Activated CD4-positive, alpha-beta T cell treated with anti-CD3 and anti-CD28 coated beads, Interleukin-2, Interleukin-6, amounts not matched to agents 100 ng/mL and 50 ng/mL, durations not matched to agents 16 hours and 8 hours (primary cell): ENCODE results near the gene GSK3A.
"Not testable (repeated sequence)": the region's sequence is repeated elsewhere in the genome, so short reads cannot be mapped to it uniquely, and the experiment has no call there.

ENCODE experiments used
- DNase-seq: peaks from one replicate; pipeline ENCODE4 v3.0.0-alpha.2; 2020

GSK3A gene

DNA sequence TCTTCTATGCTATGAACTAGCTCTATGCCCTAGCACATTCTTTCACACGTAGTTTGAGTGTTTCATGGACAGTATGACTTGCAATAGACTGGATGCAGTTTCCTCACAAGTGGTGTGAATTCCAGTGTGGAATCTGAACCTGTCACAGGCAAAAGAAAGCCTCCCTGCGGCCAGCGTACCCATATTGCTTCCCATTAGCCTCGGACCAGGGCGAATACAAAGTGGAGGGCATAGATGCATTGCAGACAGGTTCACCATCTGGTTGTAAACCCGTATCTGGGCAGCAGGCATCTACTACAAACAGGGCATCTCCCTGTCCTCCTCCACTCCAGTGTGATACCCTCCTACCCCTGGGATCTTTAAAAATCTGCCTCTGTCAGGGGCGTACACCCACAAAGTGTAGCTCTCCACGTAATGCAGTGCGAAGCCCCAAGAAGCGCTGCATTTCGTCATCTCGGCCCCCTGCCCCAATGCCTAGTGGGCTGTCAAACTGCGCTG lies 25.3 kb upstream of the GSK3A start:
- DNase-seq, result no peak

- not testable (repeated sequence) for DNase-seq
Measured at GRCh38 chr19:42266928-42267603, 24.7 kb upstream of the GSK3A start.

DNA sequence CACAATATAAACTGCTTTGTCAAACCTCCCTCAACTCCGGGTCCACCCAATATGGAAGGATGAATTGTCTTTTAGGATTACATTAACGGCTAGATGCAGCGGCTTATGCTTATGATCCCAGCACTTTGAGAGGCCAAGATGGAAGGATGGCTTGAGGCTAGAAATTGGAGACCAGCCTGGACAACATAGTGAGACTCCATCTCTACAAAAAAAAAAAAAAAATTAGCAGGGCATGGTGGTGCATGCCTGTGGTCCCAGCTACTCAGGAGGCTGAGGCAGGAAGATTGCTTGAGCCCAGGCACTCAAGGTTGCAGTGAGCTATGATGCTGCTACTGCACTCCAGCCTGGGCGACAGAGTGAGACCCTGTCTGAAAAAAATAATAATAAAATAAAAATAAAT lies 23.7 kb upstream of the GSK3A start:
- not testable (repeated sequence) for DNase-seq

DNA sequence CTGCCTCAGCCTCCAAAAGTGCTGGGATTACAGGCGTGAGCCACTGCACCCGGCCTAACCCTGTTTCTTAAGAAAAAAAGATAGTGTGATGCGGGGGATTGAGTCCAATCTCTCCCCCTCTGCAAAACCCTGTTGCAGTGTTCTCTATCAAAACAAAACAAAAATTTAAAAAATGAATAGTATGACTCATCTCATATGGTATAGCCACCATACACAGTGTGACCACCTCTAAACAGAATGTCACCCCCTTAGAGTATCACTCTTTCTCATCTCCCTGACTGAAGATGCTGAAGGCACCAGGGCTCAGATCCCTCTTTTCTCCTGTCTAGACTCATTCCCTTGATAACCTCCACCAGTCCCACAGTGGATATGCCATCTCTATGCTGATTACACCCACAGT lies 19.4 kb upstream of the GSK3A start:
- no peak for DNase-seq

- not testable (repeated sequence) for DNase-seq
Measured at GRCh38 chr19:42257842-42258241, 15.4 kb upstream of the GSK3A start.

DNA sequence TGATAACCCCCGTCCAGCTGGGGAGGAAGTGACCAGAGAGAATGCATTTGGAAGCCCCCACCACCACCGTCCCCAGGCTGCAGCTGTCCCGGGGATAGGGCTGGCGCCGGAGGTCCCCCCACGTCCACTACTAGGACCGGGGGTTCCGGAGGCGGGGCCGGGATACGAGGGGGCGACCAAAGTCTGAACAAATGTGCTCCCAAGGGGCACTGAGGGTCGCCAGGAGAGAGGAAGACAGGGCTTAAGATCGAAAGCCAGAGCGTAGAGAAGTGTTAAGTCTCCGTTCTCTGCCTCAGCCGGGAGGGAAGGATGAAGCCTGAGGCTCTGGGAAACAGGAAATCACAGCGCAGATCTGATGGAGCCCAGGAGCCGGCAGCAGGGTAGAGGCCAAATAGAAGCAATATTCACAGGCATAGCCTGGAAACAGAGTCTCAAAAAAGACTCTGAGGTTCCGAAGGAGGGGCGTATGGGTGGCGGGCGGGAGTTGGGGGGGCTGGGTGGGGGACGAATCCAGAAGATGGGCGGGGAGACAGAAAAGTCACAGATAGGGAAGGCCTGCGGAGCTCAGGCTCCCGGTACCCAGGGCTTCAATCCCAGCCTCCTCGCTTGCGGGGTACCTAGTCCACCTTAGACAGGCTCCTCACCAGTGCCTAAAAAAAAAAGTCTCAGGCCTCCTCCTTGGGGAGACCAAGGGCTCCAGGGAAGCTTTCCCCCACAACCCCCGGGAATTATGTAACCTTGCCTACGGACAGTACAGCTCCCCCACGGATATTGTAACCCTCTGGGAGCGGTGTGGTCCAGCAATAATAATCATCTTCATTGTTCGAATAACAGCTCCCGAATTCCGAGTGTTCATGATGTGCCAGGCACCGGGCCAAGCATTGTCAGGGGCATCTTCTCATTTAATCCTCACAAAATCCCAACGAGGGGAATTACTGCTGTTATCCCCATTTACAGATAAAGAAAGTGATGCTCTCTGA lies 13.7 kb upstream of the GSK3A start:
- DNase-seq, result no peak

GRCh38 chr19:42254850-42255765 lies 12.7 kb upstream of the GSK3A start, which contains the start of gene ERF:
Gene ERF, minus strand, starts transcription at chr19:42255128. Its CDS starts 129 bp downstream, at chr19:42254999.
- DNase-seq, result peak; percentile 96

DNA sequence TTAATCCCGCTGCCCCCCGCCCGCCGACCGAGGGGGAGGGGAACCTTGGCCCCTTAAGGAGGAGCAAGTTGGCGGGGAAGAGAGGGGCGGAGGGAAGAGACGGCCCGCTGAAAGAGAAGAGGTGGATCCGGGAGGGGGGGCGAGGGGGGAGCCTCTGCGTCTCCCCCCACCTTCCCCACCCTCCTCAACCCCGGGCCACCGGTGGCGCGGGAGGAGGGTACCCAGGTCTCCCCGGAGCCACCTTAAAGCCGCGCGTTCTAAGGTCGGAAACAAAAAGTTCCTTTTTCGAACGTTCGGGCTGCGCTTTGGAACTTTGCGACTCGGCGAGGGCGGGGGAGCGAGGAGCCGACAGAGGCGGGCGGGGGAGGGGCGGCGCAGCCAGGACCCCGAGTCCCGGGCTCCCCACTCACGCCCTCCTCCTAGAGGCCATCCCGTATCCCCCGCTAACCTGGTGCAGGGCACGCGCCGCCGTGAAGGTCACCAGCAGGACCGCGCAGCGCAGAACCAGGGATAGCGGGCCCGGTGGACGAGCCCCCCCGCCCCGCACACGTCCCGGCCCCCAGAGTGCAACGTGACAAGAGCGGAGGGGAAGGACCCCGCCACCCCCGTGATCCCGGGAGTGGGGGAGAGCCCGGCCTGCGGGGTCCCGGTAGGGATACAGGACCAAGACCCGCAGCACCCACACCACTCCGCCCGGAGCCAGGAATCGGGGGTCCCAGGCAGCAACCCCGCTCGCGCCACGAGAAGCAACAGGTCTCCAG lies 11.9 kb upstream of the GSK3A start:
- DNase-seq, result peak; percentile 79

DNA sequence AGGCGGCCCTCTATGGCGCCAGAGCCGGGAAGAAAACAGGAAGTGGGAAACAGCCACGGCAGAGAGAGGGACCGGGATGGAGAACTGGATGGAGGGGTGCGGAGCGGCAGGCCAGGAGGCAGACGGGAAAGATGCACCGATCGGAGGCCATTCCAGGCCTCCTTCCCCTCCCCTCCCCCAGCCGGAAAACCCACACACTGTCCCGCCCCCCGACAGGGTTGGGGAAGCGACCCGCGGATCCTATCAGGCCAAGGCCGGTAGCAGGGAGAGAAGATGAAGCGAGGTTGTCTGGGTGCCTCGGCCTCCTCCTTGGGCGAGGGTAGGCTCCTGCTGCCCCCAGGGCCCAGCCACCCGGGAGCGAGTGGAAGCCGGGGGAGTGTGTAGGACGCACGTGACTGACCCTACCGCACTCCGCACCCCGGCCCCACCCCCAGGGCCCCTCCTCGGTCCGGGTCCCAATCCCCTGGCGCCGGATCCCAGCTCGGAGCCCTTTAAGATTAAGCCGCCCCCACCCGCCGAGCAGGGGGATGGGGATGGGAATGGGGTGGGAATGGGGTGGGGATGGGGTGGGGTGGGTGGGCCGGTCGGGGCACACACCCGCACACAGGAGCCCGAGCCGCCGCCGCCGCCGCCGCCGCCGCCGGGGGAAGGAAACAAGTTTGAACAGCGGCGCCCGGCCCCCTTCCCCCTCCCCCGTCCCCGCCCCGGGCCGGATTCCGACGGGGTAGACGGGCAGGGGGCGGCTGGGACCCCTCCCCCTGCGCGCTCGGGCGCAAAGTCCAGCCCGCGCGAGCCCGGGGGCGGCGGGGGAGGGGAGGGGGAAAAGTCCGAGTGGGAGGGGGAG lies 11.1 kb upstream of the GSK3A start:
- peak; percentile 73 for DNase-seq

DNA sequence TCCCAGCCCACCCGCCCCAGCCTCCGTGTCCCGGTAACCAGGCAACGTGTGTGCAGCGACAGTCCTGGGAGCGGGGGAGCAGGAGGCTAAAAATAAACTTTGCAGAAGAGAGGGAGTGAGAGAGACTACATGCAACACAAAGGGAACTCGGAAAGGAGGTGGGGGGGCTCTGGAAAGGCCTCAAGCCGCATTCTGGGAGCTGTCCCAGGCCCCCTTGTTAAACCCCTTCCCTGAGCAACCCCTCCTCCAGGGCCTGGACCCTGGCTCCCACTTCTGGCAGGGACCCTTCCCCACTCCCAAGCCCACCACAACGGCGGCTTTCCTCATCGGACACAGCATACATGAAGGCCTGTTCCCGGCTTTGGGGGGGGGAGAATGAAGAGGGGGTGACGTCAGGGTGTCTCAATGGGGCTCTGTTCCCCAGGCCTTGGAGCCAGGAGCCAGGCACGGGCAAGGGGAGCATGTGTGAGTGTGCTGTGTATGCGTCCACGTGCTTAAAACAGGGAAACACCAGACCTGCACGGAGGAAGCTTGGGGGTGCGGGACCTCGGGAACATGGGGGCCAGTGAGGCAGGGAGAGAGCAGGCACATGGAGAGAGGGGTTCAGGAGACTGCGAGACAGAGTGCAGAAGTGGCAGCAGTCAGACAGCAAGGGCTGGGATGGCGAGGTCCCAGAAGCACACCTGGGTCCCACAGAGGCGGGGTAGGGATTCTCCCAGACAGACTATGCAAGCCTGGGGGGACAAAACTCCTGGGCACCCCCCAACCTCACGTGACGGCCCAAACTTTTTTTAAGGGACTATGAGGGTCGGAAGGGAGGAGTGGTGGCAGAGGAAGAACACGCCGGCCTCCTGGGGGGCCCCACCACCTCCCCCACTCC lies 10.2 kb upstream of the GSK3A start:
- peak; percentile 33 for DNase-seq

DNA sequence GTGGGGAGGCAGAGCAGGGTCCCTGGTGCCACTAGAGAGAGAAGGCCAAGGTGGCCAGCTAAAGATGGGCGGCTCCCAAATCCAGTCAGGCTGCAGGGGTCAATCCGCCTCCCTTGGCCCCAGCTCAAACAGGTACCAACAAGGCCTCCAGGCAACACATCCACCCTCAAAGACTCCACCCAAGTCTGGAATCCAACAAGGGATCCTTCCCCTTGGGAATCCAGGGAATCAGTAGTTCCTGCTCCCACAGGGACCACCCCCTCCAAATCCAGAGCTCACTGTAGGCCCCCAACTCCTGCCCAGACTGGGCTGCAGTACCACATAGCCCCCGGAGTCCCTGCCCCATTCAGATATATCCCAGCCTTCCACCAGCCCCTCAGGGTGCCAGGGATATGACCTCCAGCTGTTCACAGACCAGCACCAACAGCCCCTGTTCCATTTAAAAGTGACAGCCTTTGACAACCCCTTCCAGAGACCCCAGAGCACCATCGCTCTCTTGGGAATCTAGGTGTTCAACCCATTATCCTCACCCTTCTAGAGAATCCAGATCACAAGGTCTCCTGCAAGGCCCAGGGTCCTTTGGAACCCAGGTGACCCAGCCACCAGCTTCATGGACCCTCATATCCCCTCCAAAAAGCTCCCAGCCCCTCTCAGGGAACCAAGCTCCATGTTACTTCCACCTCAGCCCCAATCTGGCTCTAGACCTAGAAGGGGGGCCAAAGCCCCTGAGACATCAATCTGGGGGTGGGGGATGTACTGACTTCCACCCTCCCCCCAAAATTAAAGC lies 9.4 kb upstream of the GSK3A start:
- DNase-seq, result no peak

DNA sequence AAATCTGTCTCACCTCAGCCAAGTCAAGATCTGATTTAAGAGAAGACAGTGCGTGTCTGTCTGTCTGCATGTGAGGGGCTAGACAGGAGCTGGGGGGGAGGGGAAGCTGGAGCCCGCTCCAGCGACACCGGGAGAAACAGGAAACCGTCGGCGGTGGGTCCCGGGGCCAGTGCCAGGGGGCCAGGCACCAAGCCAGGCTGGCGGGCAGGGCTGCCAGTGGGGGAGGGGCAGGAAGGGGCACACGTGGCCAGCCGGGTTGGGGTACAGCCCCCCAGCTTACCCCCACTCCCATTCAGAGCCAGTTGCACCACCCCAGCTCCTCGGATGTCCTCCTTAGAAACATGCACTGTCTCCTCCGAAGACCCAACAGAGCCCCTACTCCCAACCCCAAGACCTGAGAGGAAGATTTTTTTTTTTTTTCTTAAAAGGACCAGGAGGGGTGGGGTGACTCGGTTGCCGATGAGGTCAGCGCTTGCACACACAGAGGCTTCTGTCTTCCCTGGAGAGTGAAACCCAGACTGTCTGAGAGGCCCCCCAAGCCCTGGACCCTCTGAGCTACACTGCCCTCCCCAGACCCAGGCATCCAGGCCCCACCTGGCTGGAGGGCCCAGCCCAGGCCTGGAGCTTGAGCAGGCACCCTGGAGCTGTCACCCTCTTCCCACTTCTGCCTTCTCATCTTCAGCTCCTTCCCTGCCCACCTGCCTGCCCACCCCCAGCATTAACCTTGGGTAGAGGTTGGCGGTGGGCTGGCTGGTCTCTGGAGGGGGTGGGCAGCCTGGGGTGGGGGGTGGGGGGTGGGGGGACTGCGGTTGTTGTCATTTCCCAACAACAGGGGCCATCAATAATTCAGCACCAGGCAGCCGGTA lies 8.5 kb upstream of the GSK3A start:
- DNase-seq, result no peak

GRCh38 chr19:42250183-42250665 lies 7.8 kb upstream of the GSK3A start:
- DNase-seq, result no peak

- no peak for DNase-seq
Measured at GRCh38 chr19:42249769-42250168, 7.4 kb upstream of the GSK3A start.

DNA sequence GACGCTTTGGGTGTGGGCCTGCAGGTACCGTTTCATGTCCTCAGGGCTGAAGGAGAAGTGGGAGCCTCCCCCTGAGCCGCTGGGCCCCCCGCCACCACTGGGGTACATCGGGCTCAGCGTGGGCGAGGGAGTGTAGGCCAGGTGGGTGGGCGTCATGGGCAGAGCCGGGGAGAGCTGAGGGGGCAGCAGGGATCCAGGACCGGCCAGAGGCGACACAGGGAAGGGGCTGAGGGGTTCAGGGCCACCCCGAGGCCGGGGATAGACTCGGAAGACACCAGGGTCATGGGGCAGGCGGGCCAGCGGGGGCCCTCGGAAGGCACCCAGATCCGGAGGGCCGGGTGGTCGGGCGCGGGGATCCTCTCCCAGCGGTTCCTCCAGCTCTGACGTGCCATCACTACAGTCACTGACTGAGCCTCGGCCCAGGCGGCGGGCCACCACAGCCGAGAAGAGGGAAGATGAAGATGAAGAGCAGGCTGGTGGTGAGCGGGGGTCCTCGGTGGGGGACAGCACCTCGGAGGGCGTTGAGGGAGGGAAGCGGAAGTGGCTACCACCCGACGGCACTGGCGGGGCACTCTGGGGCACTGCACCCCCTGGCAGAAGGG lies 6.8 kb upstream of the GSK3A start:
- no peak for DNase-seq

- DNase-seq, result no peak
Measured at GRCh38 chr19:42248270-42249148, 6.1 kb upstream of the GSK3A start.
